ENCODE data around the gene GRAMD4.

Gene GRAMD4

GRCh38 chr22:46695346-46696228, 75.4 kb downstream of the GRAMD4 start:
- no peak overlapping the region for H3K4me3 ChIP-seq (ENCODE audit: low read depth, low read length)
- DNase-seq (ENCODE audit: low read depth): no peak

- no peak for DNase-seq (ENCODE audit: low read depth)
- no peak overlapping the region for H3K4me3 ChIP-seq (ENCODE audit: low read depth, low read length)
Measured at GRCh38 chr22:46696229-46696518, 76.0 kb downstream of the GRAMD4 start.

DNA sequence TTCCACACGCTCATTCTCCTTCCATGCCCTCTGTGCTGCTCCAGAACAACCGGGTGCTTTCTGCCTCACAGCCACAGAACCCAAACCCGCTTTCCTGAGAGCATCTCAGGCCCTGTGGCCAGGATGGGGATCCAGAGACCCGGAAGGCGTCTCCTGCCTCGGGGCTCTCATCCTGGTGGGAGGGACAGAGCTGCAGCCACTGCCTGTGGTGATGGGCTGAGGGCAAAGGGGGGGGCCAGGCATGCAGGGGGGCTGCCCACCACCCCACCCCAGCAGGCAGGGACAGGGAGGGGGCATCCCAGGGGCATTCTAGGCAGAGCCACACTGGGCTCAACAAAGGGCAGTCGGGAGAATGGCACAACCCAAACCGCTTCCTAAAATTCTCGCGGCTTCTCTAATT, 76.4 kb downstream of the GRAMD4 start:
- DNase-seq (ENCODE audit: low read depth): no peak

GRCh38 chr22:46697811-46698515, 77.8 kb downstream of the GRAMD4 start:
- no peak overlapping the region for H3K4me3 ChIP-seq (ENCODE audit: low read depth, low read length)
- DNase-seq (ENCODE audit: low read depth): no peak

More for the DNA sequence above, 76.4 kb downstream of the GRAMD4 start:
- no peak overlapping the region for H3K4me3 ChIP-seq (ENCODE audit: low read depth, low read length)

DNA sequence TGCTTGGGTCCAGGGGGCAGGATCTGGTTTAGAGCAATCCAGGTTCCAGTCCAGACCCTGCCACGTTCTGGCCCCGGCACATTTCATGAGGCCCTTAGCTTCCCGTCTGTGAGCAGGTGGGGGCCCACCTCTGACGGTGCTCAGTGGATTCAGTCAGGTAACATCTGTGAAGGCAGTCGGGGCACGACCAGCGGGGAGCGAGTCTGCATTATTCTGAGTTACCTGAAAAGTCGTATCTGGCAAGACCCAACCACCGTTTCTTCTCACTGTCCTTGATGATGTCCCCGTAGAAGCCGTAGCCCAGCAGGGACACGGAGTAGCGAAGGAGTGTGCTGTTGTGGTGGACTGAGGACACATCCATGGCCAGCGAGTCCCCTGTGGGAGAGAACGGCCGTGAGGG, 78.9 kb downstream of the GRAMD4 start:
- no peak overlapping the region for H3K4me3 ChIP-seq (ENCODE audit: low read depth, low read length)
- no peak for DNase-seq (ENCODE audit: low read depth)

DNA sequence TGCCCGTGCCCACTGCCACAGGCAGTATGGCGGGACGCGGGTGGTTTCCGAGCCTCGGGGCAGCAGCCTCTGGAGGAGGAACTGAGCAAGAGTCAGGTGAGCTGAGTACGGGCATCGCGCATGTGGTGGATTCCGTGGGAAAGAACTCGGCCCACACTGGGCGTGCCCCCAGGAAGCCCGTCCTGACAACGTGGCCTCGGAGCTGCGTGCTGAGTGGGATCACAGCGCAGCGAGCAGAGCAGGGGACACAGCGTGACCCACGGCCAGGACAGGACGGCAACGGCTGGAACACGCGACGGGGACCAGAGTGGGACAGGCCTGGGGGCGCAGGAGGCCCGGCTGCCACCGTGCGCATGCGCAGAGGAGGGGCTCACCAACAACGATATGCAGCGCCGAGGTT, 81.1 kb downstream of the GRAMD4 start:
- no peak overlapping the region for H3K4me3 ChIP-seq (ENCODE audit: low read depth, low read length)
- DNase-seq (ENCODE audit: low read depth): no peak

DNA sequence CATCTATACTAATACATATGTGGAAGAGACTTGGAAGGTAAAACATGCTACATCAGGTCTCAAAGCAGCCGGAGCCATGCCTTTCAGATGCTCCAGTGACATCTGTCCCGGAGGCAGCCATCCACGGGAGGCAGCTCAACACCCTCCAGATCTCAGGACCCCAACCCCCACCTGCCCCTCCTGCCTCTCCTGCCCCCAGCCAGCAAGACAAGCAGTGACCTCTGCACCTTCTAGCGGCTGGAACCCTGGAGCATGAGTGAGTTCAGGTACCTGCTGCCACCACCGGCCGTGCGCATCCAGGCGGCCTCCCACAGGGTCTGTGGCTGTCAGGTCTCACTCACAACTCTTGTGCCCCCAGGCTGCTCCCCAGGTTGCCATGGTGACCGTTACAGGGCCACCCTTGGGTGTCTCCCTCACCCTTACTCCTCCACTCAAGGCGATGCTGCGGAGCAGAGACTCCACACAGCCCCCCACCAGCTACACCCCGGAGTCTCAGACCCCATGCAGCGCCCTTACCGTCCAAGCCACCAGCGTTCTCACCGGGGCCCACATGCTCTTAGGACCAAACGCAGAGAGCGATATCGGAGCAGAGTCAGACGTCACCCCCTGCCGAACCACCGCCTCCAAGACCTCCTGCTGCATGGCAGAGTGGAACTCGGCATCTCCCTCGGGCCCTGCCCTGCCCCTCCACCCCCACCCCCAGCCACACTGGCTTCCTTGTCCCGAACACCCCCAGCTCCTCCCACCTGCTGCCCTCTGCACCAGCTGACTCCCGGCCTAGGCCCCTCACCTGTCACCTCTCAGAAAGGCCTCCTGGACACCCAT, 83.2 kb downstream of the GRAMD4 start:
- DNase-seq (ENCODE audit: low read depth): no peak
- no peak overlapping the region for H3K4me3 ChIP-seq (ENCODE audit: low read depth, low read length)

DNA sequence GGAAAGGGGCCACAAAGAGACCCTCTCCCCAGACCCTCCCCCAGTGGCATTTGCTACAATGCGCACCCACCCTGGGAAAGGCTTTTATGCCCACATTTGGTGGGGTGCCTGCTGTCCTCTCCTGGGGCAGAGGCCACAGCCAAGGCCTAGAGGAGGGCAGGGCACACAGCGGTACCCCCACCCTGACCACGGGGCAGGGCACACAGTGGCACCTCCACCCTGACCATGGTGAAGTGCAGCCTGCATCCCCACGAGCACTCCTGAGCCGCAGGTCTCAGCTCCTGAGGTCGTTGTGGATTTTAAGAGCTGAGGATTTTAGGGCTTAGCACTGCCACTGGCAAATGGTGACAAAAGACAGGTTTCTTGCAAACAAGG, 83.8 kb downstream of the GRAMD4 start:
- DNase-seq (ENCODE audit: low read depth): no peak
- no peak overlapping the region for H3K4me3 ChIP-seq (ENCODE audit: low read depth, low read length)

GRCh38 chr22:46706060-46706459, 85.9 kb downstream of the GRAMD4 start:
- DNase-seq (ENCODE audit: low read depth): no peak
- H3K4me3 ChIP-seq (ENCODE audit: low read depth, low read length): no peak overlapping the region

DNA sequence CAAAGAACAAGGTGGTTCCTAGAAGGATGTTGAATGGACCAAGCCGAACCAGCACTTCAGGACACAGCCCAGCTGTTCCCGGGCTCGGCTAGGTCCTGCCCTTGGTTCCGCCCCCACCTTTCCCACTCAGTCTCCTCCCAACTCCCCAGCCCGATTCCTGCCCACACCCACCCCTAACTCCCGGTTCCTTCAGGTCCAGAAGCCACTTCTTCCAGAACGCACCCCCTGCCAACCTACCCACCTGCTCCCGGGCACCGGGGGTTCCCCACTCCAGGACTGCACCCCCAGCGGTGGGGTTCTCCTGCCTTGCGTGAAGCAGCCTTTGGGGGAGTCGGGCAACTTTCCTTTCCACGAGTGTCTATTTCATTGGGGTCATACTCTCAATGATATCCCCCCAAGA, 87.1 kb downstream of the GRAMD4 start:
- no peak for DNase-seq (ENCODE audit: low read depth)
- H3K4me3 ChIP-seq (ENCODE audit: low read depth, low read length): no peak overlapping the region

GRCh38 chr22:46707827-46708570, 87.8 kb downstream of the GRAMD4 start:
- no peak overlapping the region for H3K4me3 ChIP-seq (ENCODE audit: low read depth, low read length)
- no peak for DNase-seq (ENCODE audit: low read depth)

GRCh38 chr22:46708766-46709330, 88.7 kb downstream of the GRAMD4 start:
- DNase-seq (ENCODE audit: low read depth): no peak
- H3K4me3 ChIP-seq (ENCODE audit: low read depth, low read length): no peak overlapping the region

- no peak overlapping the region for H3K4me3 ChIP-seq (ENCODE audit: low read depth, low read length)
- no peak for DNase-seq (ENCODE audit: low read depth)
Measured at GRCh38 chr22:46710806-46711205, 90.6 kb downstream of the GRAMD4 start.

GRCh38 chr22:46712288-46712687, 92.1 kb downstream of the GRAMD4 start:
- no peak overlapping the region for H3K4me3 ChIP-seq (ENCODE audit: low read depth, low read length)
- no peak for DNase-seq (ENCODE audit: low read depth)

GRCh38 chr22:46714550-46714949, 94.4 kb downstream of the GRAMD4 start:
- DNase-seq (ENCODE audit: low read depth): no peak
- no peak overlapping the region for H3K4me3 ChIP-seq (ENCODE audit: low read depth, low read length)

DNA sequence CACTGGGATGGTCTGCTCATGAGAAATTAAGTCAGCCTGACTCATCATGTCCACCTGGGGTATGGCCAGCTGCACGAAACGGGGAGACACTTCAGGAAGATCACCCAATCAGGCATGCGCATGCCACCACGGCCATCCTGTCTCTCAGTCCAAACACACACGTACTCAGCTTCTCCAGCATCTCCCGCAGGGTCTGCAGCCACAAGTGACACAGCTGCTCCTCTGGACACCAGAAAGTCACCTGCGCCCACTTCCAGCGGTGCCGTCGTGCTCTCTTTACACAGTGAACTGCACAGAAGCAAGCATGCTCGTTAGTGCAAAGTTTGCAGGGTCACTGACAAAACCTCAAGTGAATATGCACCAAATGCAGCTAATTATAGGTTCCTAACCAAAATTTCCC, 99.7 kb downstream of the GRAMD4 start:
- H3K4me3 ChIP-seq (ENCODE audit: low read depth, low read length): no peak overlapping the region
- DNase-seq (ENCODE audit: low read depth): no peak

DNA sequence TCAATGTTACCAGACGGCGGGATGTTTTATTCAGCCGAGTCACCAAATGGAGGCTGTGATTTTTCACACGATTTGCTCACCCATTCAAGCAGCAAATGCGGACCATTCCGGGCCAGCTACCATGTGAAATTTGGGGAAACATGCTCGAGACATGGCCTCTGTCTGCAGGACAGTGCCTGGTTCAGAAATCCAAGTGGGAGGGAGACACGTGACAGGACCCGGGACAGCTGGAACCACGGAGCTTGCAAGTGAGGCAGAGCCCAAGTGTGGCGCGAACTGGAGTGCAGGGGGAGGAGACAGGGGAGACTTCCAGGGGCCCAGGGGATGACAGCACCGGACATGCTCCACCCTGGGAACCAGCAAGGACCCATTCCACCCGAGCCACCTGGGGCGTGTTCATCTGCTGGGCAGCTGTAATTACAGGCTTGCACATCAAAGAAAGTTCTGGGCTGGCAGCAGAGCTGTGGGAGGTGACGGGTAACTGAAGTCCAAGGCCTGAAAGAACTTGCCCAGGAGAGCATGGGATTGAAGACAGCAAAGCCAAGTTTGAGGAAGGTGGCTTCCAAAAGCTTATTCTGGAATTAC, 101.4 kb downstream of the GRAMD4 start:
- no peak overlapping the region for H3K4me3 ChIP-seq (ENCODE audit: low read depth, low read length)
- DNase-seq (ENCODE audit: low read depth): no peak

DNA sequence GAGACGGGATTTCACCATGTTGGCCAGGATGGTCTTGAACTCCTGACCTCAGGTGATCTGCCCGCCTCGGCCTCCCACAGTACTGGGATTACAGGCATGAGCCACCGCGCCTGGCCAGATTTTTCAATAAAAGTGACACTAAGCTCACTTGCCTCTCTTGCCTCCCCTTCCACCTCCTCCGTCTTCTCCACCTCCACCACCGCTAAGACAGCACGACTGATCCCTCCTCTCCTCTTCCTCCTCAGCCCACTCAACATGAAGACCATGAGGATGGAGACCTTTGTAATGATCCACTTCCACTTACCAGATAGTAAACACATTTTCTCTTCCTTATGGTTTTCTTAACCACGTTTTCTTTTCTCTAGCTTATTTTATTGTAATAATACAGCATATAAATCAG, 103.7 kb downstream of the GRAMD4 start:
- H3K4me3 ChIP-seq (ENCODE audit: low read depth, low read length): no peak overlapping the region
- no peak for DNase-seq (ENCODE audit: low read depth)

GRCh38 chr22:46725096-46725495, 104.9 kb downstream of the GRAMD4 start:
- H3K4me3 ChIP-seq (ENCODE audit: low read depth, low read length): no peak overlapping the region
- DNase-seq (ENCODE audit: low read depth): no peak
